Measurements from ENCODE around the gene SELENBP1. TPM values are rescaled to one million over a fixed set of nuclear protein-coding genes. Genes with fewer than 3 reads are reported as not detected.

The SELENBP1 gene
- total and polyA plus RNA-seq, 2 experiments from 2014 or later, result 63.9 to 86.4 TPM

DNA sequence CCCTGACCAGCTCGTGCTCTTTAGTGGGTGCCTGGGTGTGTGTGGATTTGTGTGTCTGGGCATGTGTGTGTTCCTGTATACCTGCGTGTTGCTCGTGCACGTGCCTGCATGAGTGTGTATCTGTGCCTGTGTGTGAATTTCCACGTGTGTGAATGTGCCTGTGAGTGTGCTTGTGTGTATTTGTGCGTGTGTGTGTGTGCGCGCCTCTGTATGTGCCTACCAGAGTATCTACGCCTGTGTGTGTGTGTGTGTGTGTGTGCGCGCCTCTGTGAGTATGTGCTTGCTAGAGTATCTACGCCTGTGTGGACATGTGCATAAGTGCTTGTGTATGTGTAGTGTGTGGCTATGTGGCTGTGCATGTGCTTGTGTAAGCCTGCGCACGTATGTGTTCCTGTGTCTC, 691 bp upstream of the SELENBP1 start:
- Histone ChIP-seq H4K20me1 (ENCODE audit: insufficient read depth, poor library complexity, severe bottlenecking) (no peaks in the 10 kb centered on the region), H3K4me3 (no peak overlapping the region), H2AFZ (no peak overlapping the region), H3K27ac (no peak overlapping the region), H3K27me3 (no peaks in the 10 kb centered on the region), H3K9me3 (ENCODE audit: low read depth) (no peaks in the 10 kb centered on the region), H3K9me2 (replicated peaks; ENCODE audit: insufficient read depth) (no peaks in the 10 kb centered on the region), H3K4me2 (no peak overlapping the region), H3K36me3 (replicated peaks; ENCODE audit: insufficient read depth, low read depth) (no peaks in the 10 kb centered on the region), H3K4me1 (ENCODE audit: insufficient read depth) (peaks cover 31% of the 10 kb centered on the region), H3K79me2 (peaks cover 11% of the 10 kb centered on the region)
- WGBS (ENCODE audit: low lambda C conversion rate, missing lambda C conversion rate), result 97% methylated on average over 14 of the region's 14 CpGs
- TF ChIP-seq, protein P1, sequence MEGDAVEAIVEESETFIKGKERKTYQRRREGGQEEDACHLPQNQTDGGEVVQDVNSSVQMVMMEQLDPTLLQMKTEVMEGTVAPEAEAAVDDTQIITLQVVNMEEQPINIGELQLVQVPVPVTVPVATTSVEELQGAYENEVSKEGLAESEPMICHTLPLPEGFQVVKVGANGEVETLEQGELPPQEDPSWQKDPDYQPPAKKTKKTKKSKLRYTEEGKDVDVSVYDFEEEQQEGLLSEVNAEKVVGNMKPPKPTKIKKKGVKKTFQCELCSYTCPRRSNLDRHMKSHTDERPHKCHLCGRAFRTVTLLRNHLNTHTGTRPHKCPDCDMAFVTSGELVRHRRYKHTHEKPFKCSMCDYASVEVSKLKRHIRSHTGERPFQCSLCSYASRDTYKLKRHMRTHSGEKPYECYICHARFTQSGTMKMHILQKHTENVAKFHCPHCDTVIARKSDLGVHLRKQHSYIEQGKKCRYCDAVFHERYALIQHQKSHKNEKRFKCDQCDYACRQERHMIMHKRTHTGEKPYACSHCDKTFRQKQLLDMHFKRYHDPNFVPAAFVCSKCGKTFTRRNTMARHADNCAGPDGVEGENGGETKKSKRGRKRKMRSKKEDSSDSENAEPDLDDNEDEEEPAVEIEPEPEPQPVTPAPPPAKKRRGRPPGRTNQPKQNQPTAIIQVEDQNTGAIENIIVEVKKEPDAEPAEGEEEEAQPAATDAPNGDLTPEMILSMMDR (IDR thresholded peaks at IDR 0.05; ENCODE audit: poor library complexity), result no peak
- TF ChIP-seq EZH2 (IDR thresholded peaks at IDR 0.05; ENCODE audit: borderline replicate concordance) (no peak), EZH2phosphoT487 (IDR thresholded peaks at IDR 0.05; ENCODE audit: low read depth, severe bottlenecking, unreplicated experiment) (no peak)
- no peak for DNase-seq (ENCODE audit: low spot score)

DNA sequence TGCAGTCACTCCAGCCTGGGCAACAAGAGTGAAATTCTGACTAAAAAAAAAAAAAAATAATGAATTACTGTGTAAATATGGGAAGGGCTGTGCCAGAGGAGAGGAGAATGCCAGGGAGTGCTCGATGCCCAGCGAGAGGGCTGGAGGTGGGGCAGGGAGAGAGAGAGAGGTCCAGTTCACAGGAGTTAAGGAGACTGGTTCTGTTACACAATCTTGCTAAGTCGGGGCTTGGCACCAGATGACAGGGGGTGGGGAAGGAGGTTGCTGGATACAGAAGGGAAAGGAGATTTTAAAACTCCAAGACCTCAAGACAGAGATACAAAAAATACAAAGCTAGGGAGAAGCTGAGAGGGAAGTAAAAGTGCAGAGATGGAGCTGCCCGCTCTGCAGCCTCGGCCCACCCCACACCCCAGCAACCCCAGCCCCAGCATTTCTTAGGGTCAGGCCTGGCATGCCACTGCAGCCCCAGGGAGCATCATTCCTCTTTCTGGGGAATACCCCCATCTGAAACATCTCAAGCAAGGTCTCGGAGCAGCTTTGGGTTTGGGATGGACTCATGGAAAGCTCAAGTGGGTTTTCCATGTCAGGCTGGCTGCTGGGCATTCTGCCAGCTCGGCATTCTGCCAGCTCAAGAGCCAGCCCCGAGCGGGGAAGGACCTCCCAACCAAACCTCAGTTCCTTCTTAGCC, 991 bp downstream of the SELENBP1 start:
- no peaks in the 10 kb centered on the region for H3K9me3 ChIP-seq (ENCODE audit: low read depth)
- H3K4me2 ChIP-seq, result peak overlapping the region; percentile 82
- H3K4me1 ChIP-seq (ENCODE audit: insufficient read depth), result peaks cover 31% of the 10 kb centered on the region
- DNase-seq (ENCODE audit: low spot score), result peak; percentile 45
- TF ChIP-seq, protein P1 (IDR thresholded peaks at IDR 0.05; ENCODE audit: poor library complexity), result no peak
- TF ChIP-seq EZH2phosphoT487 (IDR thresholded peaks at IDR 0.05; ENCODE audit: low read depth, severe bottlenecking, unreplicated experiment) (no peak), EZH2 (IDR thresholded peaks at IDR 0.05; ENCODE audit: borderline replicate concordance) (no peak)
- WGBS (ENCODE audit: low lambda C conversion rate, missing lambda C conversion rate), result 56% methylated on average over 9 of the region's 9 CpGs
- no peaks in the 10 kb centered on the region for H3K9me2 ChIP-seq (replicated peaks; ENCODE audit: insufficient read depth)
- H3K36me3 ChIP-seq (replicated peaks; ENCODE audit: insufficient read depth, low read depth), result no peaks in the 10 kb centered on the region
- no peak overlapping the region for H2AFZ ChIP-seq
- peaks cover 11% of the 10 kb centered on the region for H3K79me2 ChIP-seq
- H3K27ac ChIP-seq, result peak overlapping the region; percentile 59
- H3K4me3 ChIP-seq, result no peak overlapping the region
- no peaks in the 10 kb centered on the region for H3K27me3 ChIP-seq
- no peaks in the 10 kb centered on the region for H4K20me1 ChIP-seq (ENCODE audit: insufficient read depth, poor library complexity, severe bottlenecking)

DNA sequence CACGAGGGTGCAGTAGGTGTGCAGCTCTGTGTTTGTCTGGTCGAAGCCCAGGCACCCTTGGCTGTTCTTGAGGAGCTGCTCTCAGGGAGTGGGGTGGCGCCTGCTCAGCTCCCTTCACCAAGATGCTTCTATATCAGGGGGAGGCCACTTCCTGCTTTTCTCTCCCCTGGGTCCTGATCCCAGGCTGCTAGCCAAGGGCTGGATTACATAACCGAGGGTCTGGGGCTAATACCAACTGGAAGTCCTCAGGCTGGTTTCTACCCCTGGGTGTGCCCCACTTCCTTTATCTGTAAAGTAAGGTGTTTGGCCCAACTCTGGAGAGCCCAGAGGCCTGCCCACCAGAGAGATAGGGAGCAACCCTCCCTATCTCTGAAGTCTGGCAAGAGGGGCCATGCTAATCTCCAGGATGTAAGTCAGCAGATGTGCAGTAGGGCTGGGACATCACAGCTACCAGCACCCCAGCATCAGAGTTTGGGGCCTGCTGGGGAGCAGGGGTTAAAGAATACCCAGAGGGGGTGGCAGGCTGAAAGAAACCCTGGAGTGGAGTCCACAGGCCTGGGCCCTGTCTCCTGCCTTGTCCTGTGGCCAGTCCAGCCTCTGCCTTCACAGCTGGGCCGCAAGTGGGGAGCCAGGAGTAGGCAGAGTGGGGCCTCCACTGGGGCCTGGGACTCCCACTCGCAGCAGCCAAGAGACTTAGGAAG, 2.1 kb downstream of the SELENBP1 start:
- TF ChIP-seq, protein P1 (IDR thresholded peaks at IDR 0.05; ENCODE audit: poor library complexity), result no peak
- TF ChIP-seq EZH2 (IDR thresholded peaks at IDR 0.05; ENCODE audit: borderline replicate concordance), result no peak
- TF ChIP-seq EZH2phosphoT487 (IDR thresholded peaks at IDR 0.05; ENCODE audit: low read depth, severe bottlenecking, unreplicated experiment), result no peak
- Histone ChIP-seq H3K4me3 (no peak overlapping the region), H3K9me2 (replicated peaks; ENCODE audit: insufficient read depth) (no peaks in the 10 kb centered on the region), H3K27me3 (no peaks in the 10 kb centered on the region), H4K20me1 (ENCODE audit: insufficient read depth, poor library complexity, severe bottlenecking) (no peaks in the 10 kb centered on the region), H3K36me3 (replicated peaks; ENCODE audit: insufficient read depth, low read depth) (no peaks in the 10 kb centered on the region), H3K4me1 (ENCODE audit: insufficient read depth) (peaks cover 31% of the 10 kb centered on the region), H3K27ac (peak overlapping the region; percentile 15), H2AFZ (no peak overlapping the region), H3K79me2 (peaks cover 11% of the 10 kb centered on the region), H3K9me3 (ENCODE audit: low read depth) (no peaks in the 10 kb centered on the region), H3K4me2 (peak overlapping the region; percentile 82)
- WGBS (ENCODE audit: low lambda C conversion rate, missing lambda C conversion rate), result 72% methylated on average over 6 of the region's 6 CpGs
- no peak for DNase-seq (ENCODE audit: low spot score)

Data from hepatocyte (in vitro differentiated cells).